GM23248 (cell line): ENCODE data around the gene PPP2R5C. TPM values are rescaled to one million over a fixed set of nuclear protein-coding genes. Genes with fewer than 3 reads are reported as not detected.

Experiments
- DNase-seq: peaks from one replicate; pipeline ENCODE4 v3.0.0-alpha.2; 2015
- H2AFZ ChIP-seq: fragments of 200-600 bp; sonication (generic); 2 replicates; pipeline ENCODE4 v1.6.1; 2016; ENCODE audit warnings: antibody characterized with exemption
- H3F3A ChIP-seq: fragments of 200-600 bp; sonication (generic); 2 replicates; pipeline ENCODE4 v1.6.1; 2016; ENCODE audit warnings: mild to moderate bottlenecking, antibody characterized with exemption, mixed run types; ENCODE audit not compliant: insufficient read depth
- H3K27ac ChIP-seq: fragments of 200-600 bp; sonication (generic); 2 replicates; pipeline ENCODE4 v1.5.1; 2016; ENCODE audit warnings: mild to moderate bottlenecking
- H3K27me3 ChIP-seq: fragments of 200-600 bp; sonication (generic); replicated peaks from 2 replicates; pipeline ENCODE4 v1.6.1; 2016; ENCODE audit warnings: mild to moderate bottlenecking; ENCODE audit not compliant: insufficient read depth
- H3K36me3 ChIP-seq: fragments of 200-600 bp; sonication (generic); 2 replicates; pipeline ENCODE4 v1.6.1; 2016; ENCODE audit warnings: low read depth, mild to moderate bottlenecking
- H3K4me1 ChIP-seq: fragments of 200-600 bp; sonication (generic); 2 replicates; pipeline ENCODE4 v1.6.1; 2016; ENCODE audit warnings: mild to moderate bottlenecking; ENCODE audit not compliant: insufficient read depth
- H3K4me2 ChIP-seq: fragments of 200-600 bp; sonication (generic); one replicate; pipeline ENCODE4 v1.6.1; 2016; ENCODE audit warnings: mild to moderate bottlenecking; ENCODE audit not compliant: unreplicated experiment
- H3K4me3 ChIP-seq: fragments of 200-600 bp; sonication (generic); 2 replicates; pipeline ENCODE4 v1.5.1; 2016; ENCODE audit warnings: mild to moderate bottlenecking
- H3K79me2 ChIP-seq: fragments of 200-600 bp; sonication (generic); 2 replicates; pipeline ENCODE4 v1.6.1; 2016; ENCODE audit warnings: mild to moderate bottlenecking; ENCODE audit not compliant: insufficient read depth
- H3K9ac ChIP-seq: fragments of 200-600 bp; sonication (generic); 2 replicates; pipeline ENCODE4 v1.6.1; 2016; ENCODE audit warnings: mild to moderate bottlenecking
- H3K9me2 ChIP-seq: fragments of 200-600 bp; sonication (generic); 2 replicates; pipeline ENCODE4 v1.6.1; 2016; ENCODE audit warnings: mixed run types, mild to moderate bottlenecking, moderate library complexity; ENCODE audit not compliant: insufficient read depth
- H3K9me3 ChIP-seq: fragments of 200-600 bp; sonication (generic); one replicate; pipeline ENCODE4 v1.6.1; 2017; ENCODE audit warnings: low read depth
- H4K20me1 ChIP-seq: fragments of 200-600 bp; sonication (generic); 2 replicates; pipeline ENCODE4 v1.6.0; 2016; ENCODE audit not compliant: insufficient read depth
- EZH2 ChIP-seq: fragments of 200-600 bp; sonication (generic); IDR thresholded peaks from 2 replicates; pipeline ENCODE4 v1.6.1; 2018; ENCODE audit warnings: antibody characterized with exemption, mild to moderate bottlenecking; ENCODE audit not compliant: insufficient read depth, poor library complexity, severe bottlenecking
- EZH2phosphoT487 ChIP-seq: fragments of 200-600 bp; sonication (generic); IDR thresholded peaks from 2 replicates; pipeline ENCODE4 v1.6.1; 2018; ENCODE audit warnings: antibody characterized with exemption, moderate library complexity, mild to moderate bottlenecking, low read depth; ENCODE audit not compliant: insufficient read depth
- whole genome bisulfite sequencing, 2 experiments: methylation state at CpG; one replicate each; pipeline ENCODE4 v1.1.6; 2015 to 2017; ENCODE audit warnings: low lambda C conversion rate in 2 of 2, low coverage in 1 of 2; ENCODE audit errors: missing lambda C conversion rate in 2 of 2; 5-methylcytosine and 5-hydroxymethylcytosine counted together
- in situ Hi-C: fragments of 300-500 bp; cut with MboI; formaldehyde crosslinking; loops from 2 replicates; pipeline ENCODE4 v1.15.0; 2020
- polyA plus RNA-seq: library from polyadenylated mRNA; unstranded; fragments of >200 nt; fragmentation: Nextera tagmentation; extraction: Ambion mirVana; gene quantifications from 2 replicates; pipeline ENCODE4 v1.2.1, GENCODE V29; 2016
- total RNA-seq: library from RNA; depleted of rRNA; stranded (reverse); fragments of >200 nt; shearing (Covaris generic); gene quantifications from 2 replicates; pipeline ENCODE4 v1.2.3, GENCODE V29; 2014

The PPP2R5C gene
- total and polyA plus RNA-seq, 2 experiments from 2014 or later: 76.3 to 77.9 TPM

- Histone ChIP-seq H3K27me3 (no peaks in the 10 kb centered on the region), H3K9me3 (no peaks in the 10 kb centered on the region), H3K9me2 (no peaks in the 10 kb centered on the region), H3K4me3 (no peak overlapping the region), H3F3A (peaks cover 8% of the 10 kb centered on the region; the same call in 1 of the 2 replicates), H2AFZ (no peak overlapping the region), H4K20me1 (no peaks in the 10 kb centered on the region; the same call in 1 of the 2 replicates), H3K27ac (no peak overlapping the region), H3K9ac (no peak overlapping the region), H3K36me3 (no peaks in the 10 kb centered on the region), H3K4me1 (peaks cover 25% of the 10 kb centered on the region), H3K4me2 (no peak overlapping the region), H3K79me2 (peaks cover 100% of the 10 kb centered on the region)
- in situ Hi-C loops: no loop called here
- DNase-seq: no peak
- 98% methylated on average over 3 of the region's 3 CpGs for WGBS, 2 experiments
- no peak for TF ChIP-seq EZH2
- TF ChIP-seq EZH2phosphoT487: no peak
Measured at GRCh38 chr14:101825797-101826196, 64.3 kb downstream of the PPP2R5C start.

- no peak overlapping the region for H3K27ac ChIP-seq
- DNase-seq: no peak
- H3K4me3 ChIP-seq: no peak overlapping the region
- peaks cover 8% of the 10 kb centered on the region; the same call in 1 of the 2 replicates for H3F3A ChIP-seq
- in situ Hi-C loops: no loop called here
- no peaks in the 10 kb centered on the region for H3K36me3 ChIP-seq
- no peaks in the 10 kb centered on the region for H3K27me3 ChIP-seq
- no peak overlapping the region for H3K4me2 ChIP-seq
- peaks cover 100% of the 10 kb centered on the region for H3K79me2 ChIP-seq
- H2AFZ ChIP-seq: no peak overlapping the region
- H3K9ac ChIP-seq: no peak overlapping the region
- H3K4me1 ChIP-seq: peaks cover 25% of the 10 kb centered on the region
- H3K9me3 ChIP-seq: no peaks in the 10 kb centered on the region
- no peaks in the 10 kb centered on the region; the same call in 1 of the 2 replicates for H4K20me1 ChIP-seq
- TF ChIP-seq EZH2phosphoT487 (no peak), EZH2 (no peak)
- H3K9me2 ChIP-seq: no peaks in the 10 kb centered on the region
Measured at GRCh38 chr14:101826351-101826750, 64.8 kb downstream of the PPP2R5C start.

- Histone ChIP-seq H3K4me3 (no peak overlapping the region), H3K27me3 (no peaks in the 10 kb centered on the region), H4K20me1 (no peaks in the 10 kb centered on the region; the same call in 1 of the 2 replicates), H3K79me2 (peaks cover 100% of the 10 kb centered on the region), H2AFZ (no peak overlapping the region), H3F3A (peaks cover 8% of the 10 kb centered on the region; the same call in 1 of the 2 replicates), H3K4me2 (no peak overlapping the region), H3K36me3 (no peaks in the 10 kb centered on the region), H3K9me2 (no peaks in the 10 kb centered on the region), H3K9me3 (no peaks in the 10 kb centered on the region), H3K27ac (no peak overlapping the region), H3K4me1 (peaks cover 25% of the 10 kb centered on the region), H3K9ac (no peak overlapping the region)
- 96 to 98% methylated on average over 3 of the region's 3 CpGs for WGBS, 2 experiments
- DNase-seq: no peak
- TF ChIP-seq EZH2: no peak
- in situ Hi-C loops: no loop called here
Measured at GRCh38 chr14:101827286-101827685, 65.8 kb downstream of the PPP2R5C start.

- no peaks in the 10 kb centered on the region for H3K36me3 ChIP-seq
- H3K4me1 ChIP-seq: peaks cover 20% of the 10 kb centered on the region
- H3F3A ChIP-seq: peaks cover 8% of the 10 kb centered on the region; the same call in 1 of the 2 replicates
- WGBS, 2 experiments: 76 to 78% methylated on average over 2 of the region's 2 CpGs
- no peak for DNase-seq
- no peak overlapping the region for H2AFZ ChIP-seq
- H3K9ac ChIP-seq: no peak overlapping the region
- no peaks in the 10 kb centered on the region for H3K9me2 ChIP-seq
- H3K27me3 ChIP-seq: no peaks in the 10 kb centered on the region
- TF ChIP-seq EZH2: no peak
- no peak for TF ChIP-seq EZH2phosphoT487
- H3K4me3 ChIP-seq: no peak overlapping the region
- in situ Hi-C loops: no loop called here
- H4K20me1 ChIP-seq: no peaks in the 10 kb centered on the region; the same call in 1 of the 2 replicates
- H3K79me2 ChIP-seq: peaks cover 100% of the 10 kb centered on the region
- no peak overlapping the region for H3K4me2 ChIP-seq
- H3K9me3 ChIP-seq: no peaks in the 10 kb centered on the region
- no peak overlapping the region for H3K27ac ChIP-seq
Measured at GRCh38 chr14:101828046-101828445, 66.5 kb downstream of the PPP2R5C start.

GRCh38 chr14:101830271-101830670 is 68.8 kb downstream of the PPP2R5C start:
- Histone ChIP-seq H4K20me1 (peaks cover 3% of the 10 kb centered on the region; the same call in 1 of the 2 replicates), H3K9ac (no peak overlapping the region), H3F3A (peaks cover 9% of the 10 kb centered on the region; the same call in 1 of the 2 replicates)

More at GRCh38 chr14:101830271-101830670, 68.8 kb downstream of the PPP2R5C start:
- Histone ChIP-seq H3K4me1 (peaks cover 8% of the 10 kb centered on the region; the same call in 1 of the 2 replicates), H3K79me2 (peaks cover 100% of the 10 kb centered on the region), H3K9me3 (no peaks in the 10 kb centered on the region), H3K27me3 (no peaks in the 10 kb centered on the region), H3K27ac (no peak overlapping the region), H3K4me3 (no peak overlapping the region), H3K9me2 (no peaks in the 10 kb centered on the region), H3K4me2 (no peak overlapping the region), H3K36me3 (no peaks in the 10 kb centered on the region), H2AFZ (no peak overlapping the region)
- in situ Hi-C loops: no loop called here
- TF ChIP-seq EZH2 (no peak), EZH2phosphoT487 (no peak)
- DNase-seq: no peak
- WGBS, 2 experiments: 61 to 69% methylated on average over 4 of the region's 4 CpGs
